CD4-positive, alpha-beta T cell (primary cell): ENCODE data around the gene KCNMA1. TPM values are rescaled to one million over a fixed set of nuclear protein-coding genes. Genes with fewer than 3 reads are reported as not detected.

Source experiments
- ATAC-seq: fragments of 200-7000 bp; cut with Tn5 transposase; one replicate; pipeline ENCODE4 v1.10.0; 2022; ENCODE audit warnings: mild to moderate bottlenecking; ENCODE audit not compliant: poor library complexity
- CTCF ChIA-PET: fragments of 350-600 bp; sonication (Branson Sonifier 250); formaldehyde crosslinking; loops from one replicate; lab custom pipeline; 2021; ENCODE audit warnings: antibody characterized with exemption, inconsistent platforms; lab: Charles Lee
- POLR2A ChIA-PET: fragments of 350-600 bp; sonication (Branson Sonifier 250); formaldehyde crosslinking; loops from one replicate; lab custom pipeline; 2021; ENCODE audit warnings: antibody characterized with exemption, inconsistent platforms; lab: Charles Lee
- DNase-seq, 14 experiments: peaks; one replicate each; pipeline ENCODE4 v3.0.0-alpha.2; 2013 to 2020; ENCODE audit warnings: mixed read lengths in 2 of 14
- H3K27ac ChIP-seq, 2 donors: one replicate each; pipeline versions ENCODE4 v1.5.1 to v1.7.0; 2013; ENCODE audit warnings: low read length in 2 of 2, low read depth in 1 of 2, mild to moderate bottlenecking in 1 of 2
- H3K27me3 ChIP-seq, 2 experiments: 1 replicate in 1 of 2; 2 replicates in 1 of 2; pipeline versions ENCODE4 v1.6.1 to v1.7.0; 2013; ENCODE audit warnings: low read length in 2 of 2, control low read depth in 1 of 2, mild to moderate bottlenecking in 1 of 2, moderate library complexity in 1 of 2; ENCODE audit not compliant: insufficient read depth in 2 of 2, control insufficient read depth in 1 of 2
- H3K36me3 ChIP-seq: one replicate; pipeline ENCODE4 v1.6.1; 2013; ENCODE audit warnings: low read length, control low read depth; ENCODE audit not compliant: insufficient read depth
- H3K4me1 ChIP-seq: one replicate; pipeline ENCODE4 v1.6.1; 2013; ENCODE audit warnings: low read length, control low read depth; ENCODE audit not compliant: insufficient read depth
- H3K4me3 ChIP-seq: one replicate; pipeline ENCODE4 v1.5.1; 2013; ENCODE audit warnings: mild to moderate bottlenecking, low read length, moderate library complexity
- H3K9me3 ChIP-seq, 2 experiments: 1 replicate in 1 of 2; 2 replicates in 1 of 2; pipeline versions ENCODE4 v1.6.1 to v1.7.0; 2013; ENCODE audit warnings: low read length in 2 of 2, mild to moderate bottlenecking in 2 of 2, control low read depth in 1 of 2, moderate library complexity in 1 of 2; ENCODE audit not compliant: control insufficient read depth in 1 of 2, insufficient read depth in 1 of 2
- H3K27ac Mint-ChIP-seq: one replicate; pipeline ENCODE4 v1.8.0; 2020; ENCODE audit warnings: mixed read lengths
- H3K27me3 Mint-ChIP-seq: one replicate; pipeline ENCODE4 v1.8.0; 2021; ENCODE audit warnings: mixed read lengths
- H3K36me3 Mint-ChIP-seq: one replicate; pipeline ENCODE4 v1.8.0; 2021; ENCODE audit warnings: low read depth, mixed read lengths
- H3K4me1 Mint-ChIP-seq: one replicate; pipeline ENCODE4 v1.8.0; 2021; ENCODE audit warnings: low read depth, mixed read lengths
- H3K4me3 Mint-ChIP-seq: one replicate; pipeline ENCODE4 v1.8.0; 2020; ENCODE audit warnings: mild to moderate bottlenecking, mixed read lengths
- H3K9me3 Mint-ChIP-seq: one replicate; pipeline ENCODE4 v1.8.0; 2020; ENCODE audit warnings: mixed read lengths
- CTCF ChIP-seq: fragments of 200-600 bp; IDR thresholded peaks from one replicate; pipeline ENCODE4 v1.8.0; 2022; ENCODE audit warnings: antibody characterized with exemption, mild to moderate bottlenecking
- intact Hi-C, 2 experiments: fragments of 100-400 bp; cut with DNase I in 1 of 2; cut with micrococcal nuclease in 1 of 2; formaldehyde crosslinking; loops; one replicate each; pipeline versions ENCODE4 v1.15.1 to v1.9.0; 2023 to 2025; cut with DNase I, micrococcal nuclease
- total RNA-seq, 174 experiments: library from RNA in 2 of 174; stranded (reverse) in 2 of 174; gene quantifications; one replicate each; pipeline ENCODE4 v1.2.3 and lab custom pipeline; 2021 to 2026

Gene KCNMA1
- total RNA-seq, 2 experiments from 2014 or later: not detected

GRCh38 chr10:76982671-76983070 lies 654.9 kb downstream of the KCNMA1 start:
- H3K4me1 Mint-ChIP-seq: no peaks in the 10 kb centered on the region

DNA sequence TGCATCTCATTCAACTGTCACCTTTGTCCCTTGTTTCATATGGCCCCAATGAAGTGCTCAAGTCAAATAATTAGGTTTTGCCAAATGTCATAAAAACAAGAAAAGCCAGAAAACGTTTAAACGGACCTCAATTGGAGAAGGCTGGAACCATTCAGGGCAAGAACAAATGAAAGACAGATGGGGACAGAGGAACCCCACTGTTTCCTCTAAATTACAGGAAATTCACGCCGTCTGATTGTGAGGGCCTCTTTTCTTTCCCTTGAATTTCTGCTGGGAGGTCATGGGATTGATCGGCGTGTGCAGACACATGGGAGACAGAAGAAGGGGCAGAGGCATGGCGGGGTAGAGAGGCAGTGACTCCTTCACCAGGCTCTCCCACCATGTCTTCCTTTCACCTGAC lies 656.4 kb downstream of the KCNMA1 start:
- no peaks in the 10 kb centered on the region for H3K36me3 Mint-ChIP-seq
- Histone ChIP-seq H3K9me3 (no peaks in the 10 kb centered on the region), H3K36me3 (no peaks in the 10 kb centered on the region), H3K4me1 (no peaks in the 10 kb centered on the region), H3K4me3 (no peak overlapping the region), H3K27me3 (no peaks in the 10 kb centered on the region), H3K27ac (no peak overlapping the region)
- H3K27me3 Mint-ChIP-seq: no peaks in the 10 kb centered on the region
- DNase-seq: no peak
- ChIA-PET CTCF (no interaction called here), POLR2A (no interaction called here)
- no peak overlapping the region for H3K4me3 Mint-ChIP-seq
- H3K4me1 Mint-ChIP-seq: no peaks in the 10 kb centered on the region
- no peaks in the 10 kb centered on the region for H3K9me3 Mint-ChIP-seq
- intact Hi-C loops: loop anchor here in 1 of 2 experiments (10.0 kb wide), 1 partner anchor 1576 kb away; the partner anchor contains the start of gene ZNF503
- ATAC-seq: no peak
- no peak for TF ChIP-seq CTCF
- no peak overlapping the region for H3K27ac Mint-ChIP-seq

More at GRCh38 chr10:76982671-76983070, 654.9 kb downstream of the KCNMA1 start:
- Mint-ChIP-seq H3K36me3 (no peaks in the 10 kb centered on the region), H3K4me3 (no peak overlapping the region), H3K27me3 (no peaks in the 10 kb centered on the region), H3K9me3 (no peaks in the 10 kb centered on the region), H3K27ac (no peak overlapping the region)
- Histone ChIP-seq H3K36me3 (no peaks in the 10 kb centered on the region), H3K27me3 (no peaks in the 10 kb centered on the region), H3K9me3 (no peaks in the 10 kb centered on the region), H3K27ac (no peak overlapping the region), H3K4me3 (no peak overlapping the region), H3K4me1 (no peaks in the 10 kb centered on the region)
- CTCF ChIA-PET: no interaction called here
- DNase-seq: no peak
- no peak for TF ChIP-seq CTCF
- intact Hi-C loops: loop anchor here in 1 of 2 experiments (10.0 kb wide), 1 partner anchor 1578 kb away; the partner anchor contains the start of gene ZNF503
- ATAC-seq: no peak
- POLR2A ChIA-PET: no interaction called here

DNA sequence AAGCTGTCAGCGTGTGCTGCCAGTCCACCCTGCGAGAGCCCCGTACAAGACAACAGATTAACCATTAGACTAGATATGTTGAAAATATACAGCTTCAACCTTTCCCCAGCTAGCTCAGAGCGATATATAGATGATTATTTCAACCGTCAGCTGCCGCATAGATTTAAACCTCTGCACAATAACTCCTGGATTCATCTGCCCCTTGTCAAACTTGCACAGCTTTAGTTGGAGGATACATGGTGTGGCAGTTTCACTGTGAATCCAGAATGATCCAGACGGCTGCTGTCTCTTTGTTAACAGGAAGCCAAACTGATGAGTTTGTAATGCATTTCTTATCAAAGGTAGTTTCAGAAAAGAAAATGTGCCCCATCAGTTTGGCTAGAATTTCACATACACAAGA lies 659.7 kb downstream of the KCNMA1 start:
- Histone ChIP-seq H3K27ac (no peak overlapping the region), H3K36me3 (no peaks in the 10 kb centered on the region), H3K9me3 (no peaks in the 10 kb centered on the region), H3K4me1 (no peaks in the 10 kb centered on the region), H3K27me3 (no peaks in the 10 kb centered on the region), H3K4me3 (no peak overlapping the region)
- H3K9me3 Mint-ChIP-seq: no peaks in the 10 kb centered on the region
- DNase-seq: no peak
- no peak overlapping the region for H3K4me3 Mint-ChIP-seq
- no peaks in the 10 kb centered on the region for H3K27me3 Mint-ChIP-seq
- intact Hi-C loops: no loop called here
- no peak overlapping the region for H3K27ac Mint-ChIP-seq
- no peak for ATAC-seq
- ChIA-PET CTCF (no interaction called here), POLR2A (no interaction called here)
- no peak for TF ChIP-seq CTCF
- H3K4me1 Mint-ChIP-seq: no peaks in the 10 kb centered on the region
- no peaks in the 10 kb centered on the region for H3K36me3 Mint-ChIP-seq
